CD4-positive, alpha-beta memory T cell (primary cell): Measurements from ENCODE around the gene APPBP2. TPM values are rescaled to one million over a fixed set of nuclear protein-coding genes. Genes with fewer than 3 reads are reported as not detected.
"Not testable (repeated sequence)": the region's sequence is repeated elsewhere in the genome, so short reads cannot be mapped to it uniquely, and the experiment has no call there.

ENCODE experiments used
- CTCF ChIA-PET: fragments of 350-600 bp; sonication (Branson Sonifier 250); formaldehyde crosslinking; loops from one replicate; lab custom pipeline; 2021; ENCODE audit warnings: inconsistent platforms; ENCODE audit not compliant: partially characterized antibody; lab: Charles Lee
- POLR2A ChIA-PET: fragments of 350-600 bp; sonication (Branson Sonifier 250); formaldehyde crosslinking; loops from one replicate; lab custom pipeline; 2021; ENCODE audit not compliant: partially characterized antibody; lab: Charles Lee
- DNase-seq, 5 donors: peaks; one replicate each; pipeline versions ENCODE4 v3.0.0 to v3.0.0-alpha.2; 2020 to 2022; ENCODE audit warnings: mixed read lengths in 1 of 5
- H3K27ac ChIP-seq: one replicate; pipeline ENCODE4 v1.7.0; 2013; ENCODE audit warnings: low read depth, low read length
- H3K27me3 ChIP-seq: 2 replicates; pipeline ENCODE4 v1.7.0; 2013; ENCODE audit warnings: mild to moderate bottlenecking, low read length, moderate library complexity; ENCODE audit not compliant: insufficient read depth
- H3K36me3 ChIP-seq: 2 replicates; pipeline ENCODE4 v1.7.0; 2013; ENCODE audit warnings: mild to moderate bottlenecking, low read length, moderate library complexity; ENCODE audit not compliant: insufficient read depth
- H3K4me1 ChIP-seq: 2 replicates; pipeline ENCODE4 v1.7.0; 2013; ENCODE audit warnings: mild to moderate bottlenecking, low read length, moderate library complexity; ENCODE audit not compliant: insufficient read depth
- H3K4me3 ChIP-seq, 2 donors: one replicate each; pipeline ENCODE4 v1.7.0; 2013; ENCODE audit warnings: low read length in 2 of 2, mild to moderate bottlenecking in 1 of 2
- H3K9me3 ChIP-seq, 2 donors: one replicate each; pipeline ENCODE4 v1.7.0; 2013; ENCODE audit warnings: low read length in 2 of 2, control low read depth in 1 of 2; ENCODE audit not compliant: control insufficient read depth in 1 of 2
- H3K27ac Mint-ChIP-seq, 7 donors: one replicate each; pipeline ENCODE4 v1.8.0; 2020 to 2021; ENCODE audit warnings: mixed read lengths in 7 of 7, mild to moderate bottlenecking in 6 of 7, inconsistent platforms in 3 of 7, moderate library complexity in 3 of 7
- H3K27me3 Mint-ChIP-seq, 2 donors: one replicate each; pipeline ENCODE4 v1.8.0; 2020 to 2021; ENCODE audit warnings: mixed read lengths in 2 of 2
- H3K36me3 Mint-ChIP-seq, 2 donors: one replicate each; pipeline ENCODE4 v1.8.0; 2020 to 2021; ENCODE audit warnings: mixed read lengths in 2 of 2, inconsistent platforms in 1 of 2, mild to moderate bottlenecking in 1 of 2
- H3K4me1 Mint-ChIP-seq, 4 donors: one replicate each; pipeline ENCODE4 v1.8.0; 2020 to 2021; ENCODE audit warnings: mixed read lengths in 4 of 4, mild to moderate bottlenecking in 1 of 4
- H3K4me3 Mint-ChIP-seq, 8 donors: one replicate each; pipeline ENCODE4 v1.8.0; 2020 to 2021; ENCODE audit warnings: mixed read lengths in 8 of 8, mild to moderate bottlenecking in 7 of 8, moderate library complexity in 6 of 8, inconsistent platforms in 3 of 8
- H3K9me3 Mint-ChIP-seq, 8 donors: one replicate each; pipeline ENCODE4 v1.8.0; 2020 to 2021; ENCODE audit warnings: mixed read lengths in 8 of 8, mild to moderate bottlenecking in 5 of 8, inconsistent platforms in 3 of 8, moderate library complexity in 1 of 8
- intact Hi-C: fragments of 100-400 bp; cut with micrococcal nuclease; formaldehyde crosslinking; loops from one replicate; pipeline ENCODE4 v1.15.1; 2023
- polyA plus RNA-seq, 2 donors: library from polyadenylated mRNA; unstranded; fragments of 300-500 nt; fragmentation: Illumina TruSeq; gene quantifications; one replicate each; pipeline ENCODE4 v1.2.3, GENCODE V29; 2021
- total RNA-seq, 2 experiments: library from RNA; stranded (reverse); gene quantifications; one replicate each; pipeline ENCODE4 v1.2.3, GENCODE V29; 2021

The APPBP2 gene
- total and polyA plus RNA-seq, 4 experiments from 2014 or later, result 23.9 to 50.8 (median 40.0) TPM

DNA sequence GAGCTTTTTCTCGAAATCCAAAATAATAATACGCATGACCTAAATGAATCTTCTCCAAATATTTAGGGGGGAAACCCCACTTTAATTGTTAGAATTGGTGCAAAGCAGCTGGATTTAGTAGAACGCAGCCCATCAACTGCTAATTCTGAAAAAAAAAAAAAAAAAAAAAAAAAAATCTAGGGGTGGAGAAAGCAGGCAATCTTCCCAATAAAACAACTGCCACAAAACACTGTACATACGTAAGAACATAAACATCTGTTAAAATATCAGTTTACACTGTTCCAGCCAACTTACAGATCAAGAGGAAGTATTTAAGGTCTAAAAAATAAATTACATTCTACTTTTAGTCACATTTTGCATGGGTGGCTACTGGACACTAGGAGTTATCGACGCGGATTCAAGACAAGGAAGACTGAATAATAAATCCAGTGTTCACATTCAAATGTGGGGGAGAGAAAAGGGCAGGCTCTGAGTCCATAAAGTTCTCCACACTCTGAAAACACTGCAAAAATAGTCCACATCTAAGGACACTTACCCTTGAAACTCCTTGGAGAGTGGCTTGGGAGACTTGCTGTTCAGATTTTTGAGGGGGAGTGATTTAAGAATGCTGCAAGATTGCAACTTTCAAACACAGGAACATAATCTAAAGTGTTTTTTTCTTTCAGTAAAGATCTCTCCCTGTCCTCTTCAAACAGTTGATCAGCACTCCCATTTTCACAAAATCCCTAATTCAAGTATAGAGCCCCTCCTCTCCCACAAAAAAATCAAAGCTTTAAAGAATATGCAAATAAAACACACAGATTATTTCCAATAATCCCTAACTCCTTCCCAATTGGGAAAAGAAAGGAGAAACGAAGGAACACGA lies 1.3 kb downstream of the APPBP2 start:
- peak overlapping the region; percentile 93 to 96 for H3K4me3 ChIP-seq
- ChIA-PET POLR2A (interaction anchor here (0.9 kb wide), 1 partner anchor 152 kb away, joined by 5 read pairs; the partner anchor contains the start of gene BCAS3), CTCF (interaction anchor here (0.7 to 1.9 kb wide), 3 partner anchors 38 to 46 kb away, joined by 3 to 6 read pairs (median 4); no protein-coding TSS in a partner anchor)
- no peaks in the 10 kb centered on the region for H3K27me3 ChIP-seq
- H3K9me3 Mint-ChIP-seq, result no peaks in the 10 kb centered on the region
- peak overlapping the region; percentile 98 for H3K27ac ChIP-seq
- H3K36me3 Mint-ChIP-seq, result peaks cover 5 to 27% of the 10 kb centered on the region in 2 donors
- H3K36me3 ChIP-seq, result no peaks in the 10 kb centered on the region
- H3K4me3 Mint-ChIP-seq, result peak overlapping the region; percentile 97 to 100 (median 99)
- H3K4me1 ChIP-seq, result peaks cover 34% of the 10 kb centered on the region
- peaks cover 34 to 64% (median 49%) of the 10 kb centered on the region in 4 donors for H3K4me1 Mint-ChIP-seq
- H3K27me3 Mint-ChIP-seq, result no peaks in the 10 kb centered on the region
- H3K27ac Mint-ChIP-seq, result peak overlapping the region; percentile 96 to 99 (median 99)
- no peaks in the 10 kb centered on the region for H3K9me3 ChIP-seq
- DNase-seq, result no peak
- intact Hi-C loops, result loop anchor here (1.0 to 2.0 kb wide), 2 partner anchors 44 to 153 kb away; partner anchors contain the start of gene BCAS3

DNA sequence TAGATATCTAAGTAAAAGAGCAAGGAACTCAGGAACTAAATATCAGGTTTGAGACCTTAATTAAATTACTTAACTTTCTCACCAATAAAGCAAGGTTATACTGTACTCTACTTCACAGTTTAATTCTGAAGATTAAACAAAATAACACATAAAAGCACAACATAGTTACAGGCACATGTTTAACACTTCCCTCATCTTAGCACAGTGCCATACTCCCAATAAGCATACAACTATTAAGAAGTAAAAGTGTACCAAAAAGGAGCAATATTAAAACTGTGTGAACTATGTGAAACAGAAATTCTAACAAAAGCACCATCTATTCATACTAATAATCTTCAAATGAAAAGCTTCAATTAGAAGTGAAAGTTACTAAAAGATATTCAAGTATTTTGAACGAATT lies 2.2 kb downstream of the APPBP2 start:
- H3K9me3 Mint-ChIP-seq, result no peaks in the 10 kb centered on the region
- ChIA-PET POLR2A (no interaction called here), CTCF (interaction anchor here (0.7 to 1.9 kb wide), 3 partner anchors 38 to 47 kb away, joined by 3 to 6 read pairs (median 4); no protein-coding TSS in a partner anchor)
- H3K4me3 Mint-ChIP-seq, result peak overlapping the region; percentile 57 to 100 (median 99)
- DNase-seq, result no peak
- H3K36me3 Mint-ChIP-seq, result peaks cover 5 to 27% of the 10 kb centered on the region in 2 donors
- H3K4me1 Mint-ChIP-seq, result peaks cover 34 to 65% (median 50%) of the 10 kb centered on the region in 4 donors
- no peaks in the 10 kb centered on the region for H3K27me3 Mint-ChIP-seq
- Histone ChIP-seq H3K36me3 (no peaks in the 10 kb centered on the region), H3K27ac (no peak overlapping the region), H3K9me3 (no peaks in the 10 kb centered on the region), H3K4me3 (no peak overlapping the region), H3K4me1 (peaks cover 34% of the 10 kb centered on the region), H3K27me3 (no peaks in the 10 kb centered on the region)
- peak overlapping the region in 5 of 7 donors; percentile 42 to 99 (median 53) for H3K27ac Mint-ChIP-seq
- intact Hi-C loops, result loop anchor here (2.0 kb wide), 1 partner anchor 45 kb away; no protein-coding TSS in a partner anchor

DNA sequence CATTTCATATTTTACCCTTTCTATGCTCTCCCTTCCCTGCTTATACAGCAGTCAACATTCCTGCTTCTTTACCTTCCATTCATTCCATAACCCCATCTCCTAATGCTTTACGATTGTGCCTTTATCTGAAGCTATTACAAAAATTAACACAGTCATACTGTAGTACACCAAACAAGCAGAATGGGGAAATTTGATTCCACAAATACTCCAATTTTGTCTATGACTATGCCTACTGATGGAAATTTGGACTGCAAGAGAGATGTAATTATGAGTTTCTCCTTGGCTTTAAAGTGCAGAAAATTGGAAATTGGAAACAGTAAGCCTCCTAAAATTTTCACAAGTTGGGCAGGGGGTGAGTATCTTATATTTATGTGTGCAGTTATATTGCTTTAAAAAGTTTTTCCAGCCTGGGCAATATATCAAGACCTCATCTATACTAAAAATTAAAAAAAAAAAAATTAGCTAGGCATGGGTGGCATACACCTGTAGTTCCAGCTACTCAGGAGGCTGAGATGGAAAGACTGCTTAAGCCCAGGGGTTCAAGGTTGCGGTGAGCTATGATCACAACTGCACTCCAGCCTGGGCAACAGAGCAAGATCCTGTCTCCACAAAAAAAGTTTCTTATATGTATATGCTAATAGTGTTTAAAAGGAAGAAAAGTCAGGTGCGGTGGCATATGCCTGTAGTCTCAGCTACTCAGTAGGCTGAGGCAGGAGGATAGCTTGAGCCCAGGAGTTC lies 3.0 kb downstream of the APPBP2 start:
- Histone ChIP-seq H3K27ac (no peak overlapping the region), H3K9me3 (no peaks in the 10 kb centered on the region), H3K4me3 (no peak overlapping the region), H3K27me3 (no peaks in the 10 kb centered on the region), H3K36me3 (no peaks in the 10 kb centered on the region), H3K4me1 (peaks cover 38% of the 10 kb centered on the region)
- no peaks in the 10 kb centered on the region for H3K9me3 Mint-ChIP-seq
- intact Hi-C loops, result no loop called here
- ChIA-PET CTCF (interaction anchor here (1.9 kb wide), 1 partner anchor 47 kb away, joined by 6 read pairs; no protein-coding TSS in a partner anchor), POLR2A (no interaction called here)
- H3K27me3 Mint-ChIP-seq, result no peaks in the 10 kb centered on the region
- peaks cover 5 to 28% of the 10 kb centered on the region in 2 donors for H3K36me3 Mint-ChIP-seq
- H3K4me1 Mint-ChIP-seq, result peaks cover 36 to 72% (median 53%) of the 10 kb centered on the region in 4 donors
- H3K27ac Mint-ChIP-seq, result peak overlapping the region in 2 of 7 donors; percentile 10 to 19
- H3K4me3 Mint-ChIP-seq, result peak overlapping the region in 3 of 8 donors; percentile 17 to 39 (median 26)
- DNase-seq, result no peak

DNA sequence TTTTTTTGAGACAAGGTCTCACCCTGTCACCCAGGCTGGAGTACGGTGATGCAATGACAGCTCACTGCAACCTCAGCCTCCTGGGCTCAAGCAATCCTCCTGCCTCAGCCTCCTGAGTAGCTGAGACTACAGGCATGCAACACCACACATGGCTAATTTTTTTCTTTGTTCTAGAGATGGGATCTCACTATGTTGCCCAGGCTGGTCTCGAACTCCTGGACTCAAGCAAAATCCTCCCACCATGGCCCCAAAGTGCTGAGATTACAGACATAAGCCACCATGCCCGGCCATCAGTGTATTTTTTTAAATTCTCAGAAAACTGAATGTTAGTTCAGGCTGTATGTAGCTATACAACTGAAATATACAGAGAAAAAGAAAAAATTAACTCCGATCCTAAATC lies 6.2 kb downstream of the APPBP2 start:
- Mint-ChIP-seq H3K36me3 (peaks cover 5 to 24% of the 10 kb centered on the region in 2 donors), H3K27ac (no peak overlapping the region), H3K4me3 (no peak overlapping the region), H3K27me3 (no peaks in the 10 kb centered on the region), H3K4me1 (peaks cover 41 to 66% (median 52%) of the 10 kb centered on the region in 4 donors), H3K9me3 (no peaks in the 10 kb centered on the region)
- H3K4me1 ChIP-seq, result peaks cover 28% of the 10 kb centered on the region
- intact Hi-C loops, result no loop called here
- no peak overlapping the region for H3K4me3 ChIP-seq
- H3K27ac ChIP-seq, result no peak overlapping the region
- H3K9me3 ChIP-seq, result no peaks in the 10 kb centered on the region
- ChIA-PET CTCF (no interaction called here), POLR2A (no interaction called here)
- no peaks in the 10 kb centered on the region for H3K27me3 ChIP-seq
- H3K36me3 ChIP-seq, result no peaks in the 10 kb centered on the region
- DNase-seq, result no peak

DNA sequence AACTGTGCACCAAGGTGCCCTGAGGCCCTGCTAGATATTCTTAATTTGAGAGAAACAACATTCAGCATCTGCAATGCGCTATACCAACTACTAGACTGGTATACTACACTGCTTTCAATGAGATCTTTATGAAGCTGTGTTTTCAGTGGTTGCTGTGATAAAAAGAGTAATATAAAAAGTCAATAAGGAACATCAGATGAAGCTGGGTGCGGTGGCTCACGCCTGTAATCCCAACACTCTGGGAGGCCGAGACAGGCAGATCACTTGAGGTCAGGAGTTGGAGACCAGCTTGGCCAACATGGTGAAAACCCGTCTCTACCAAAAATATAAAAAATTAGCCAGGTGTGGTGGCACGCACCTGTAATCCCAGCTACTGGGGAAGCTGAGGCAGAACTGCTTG lies 10.4 kb downstream of the APPBP2 start:
- DNase-seq, H3K9me3 ChIP-seq, H3K27ac ChIP-seq, H3K4me3 ChIP-seq, POLR2A ChIA-PET, CTCF ChIA-PET, H3K27me3 ChIP-seq, H3K27me3 Mint-ChIP-seq, H3K4me1 ChIP-seq, H3K9me3 Mint-ChIP-seq, H3K36me3 ChIP-seq, H3K4me3 Mint-ChIP-seq, intact Hi-C loops: not testable (repeated sequence)
- Mint-ChIP-seq H3K36me3 (peaks cover 10 to 39% of the 10 kb centered on the region in 2 donors), H3K27ac (peak overlapping the region in 1 of 7 donors; percentile 73), H3K4me1 (peaks cover 29 to 47% (median 36%) of the 10 kb centered on the region in 4 donors)

DNA sequence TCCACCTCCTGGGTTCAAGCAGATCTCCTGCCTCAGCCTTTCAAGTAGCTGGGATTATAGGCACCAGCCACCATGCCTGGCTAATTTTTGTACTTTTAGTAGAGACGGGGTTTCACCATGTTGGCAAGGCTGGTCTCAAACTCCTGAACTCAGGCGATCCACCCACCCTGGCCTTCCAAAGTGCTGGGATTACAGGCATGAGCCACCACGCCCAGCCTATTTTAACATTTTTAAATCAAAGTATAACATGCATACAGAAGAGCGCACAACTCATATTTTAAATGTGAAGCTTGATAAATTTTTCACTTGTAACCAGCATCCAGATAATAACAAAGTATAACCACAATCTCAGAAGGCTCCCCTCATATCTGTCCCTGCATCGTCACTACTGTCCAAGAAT lies 10.8 kb downstream of the APPBP2 start:
- H3K9me3 ChIP-seq, H3K27me3 Mint-ChIP-seq, H3K4me1 ChIP-seq, H3K9me3 Mint-ChIP-seq, H3K4me3 Mint-ChIP-seq, DNase-seq, H3K27ac ChIP-seq, H3K4me3 ChIP-seq, POLR2A ChIA-PET, CTCF ChIA-PET, H3K27me3 ChIP-seq, intact Hi-C loops: not testable (repeated sequence)
- peaks cover 11% of the 10 kb centered on the region for H3K36me3 ChIP-seq
- peaks cover 30 to 46% (median 34%) of the 10 kb centered on the region in 4 donors for H3K4me1 Mint-ChIP-seq
- H3K36me3 Mint-ChIP-seq, result peaks cover 9 to 37% of the 10 kb centered on the region in 2 donors
- peak overlapping the region in 1 of 7 donors; percentile 29 for H3K27ac Mint-ChIP-seq
